Mesothelial cell of epicardium (in vitro differentiated cells): ENCODE results near the gene DPP4. TPM values are rescaled to one million over a fixed set of nuclear protein-coding genes. Genes with fewer than 3 reads are reported as not detected.
A peak's percentile ranks its signal among the peaks of the same experiment; 100 is the strongest.

Experiments
- DNase-seq, 2 experiments: peaks; one replicate each; pipeline ENCODE4 v3.0.0; 2021; ENCODE audit warnings: low spot score in 2 of 2; ENCODE audit not compliant: unreplicated experiment in 2 of 2
- H3K27ac Mint-ChIP-seq: 2 replicates; pipeline ENCODE4 v1.8.0; 2021; ENCODE audit warnings: mixed read lengths
- H3K27me3 Mint-ChIP-seq: 2 replicates; pipeline ENCODE4 v1.8.0; 2021; ENCODE audit warnings: low read depth, mixed read lengths
- H3K36me3 Mint-ChIP-seq: 2 replicates; pipeline ENCODE4 v1.8.0; 2021; ENCODE audit warnings: mixed read lengths
- H3K4me1 Mint-ChIP-seq: 2 replicates; pipeline ENCODE4 v1.8.0; 2021; ENCODE audit warnings: mixed read lengths
- H3K4me3 Mint-ChIP-seq: 2 replicates; pipeline ENCODE4 v1.8.0; 2021; ENCODE audit warnings: mild to moderate bottlenecking, moderate library complexity, mixed read lengths
- H3K9me3 Mint-ChIP-seq: 2 replicates; pipeline ENCODE4 v1.8.0; 2021; ENCODE audit warnings: mixed read lengths
- CTCF ChIP-seq: fragments of 200-600 bp; sonication (generic); IDR thresholded peaks from one replicate; pipeline ENCODE4 v1.5.0; 2021; ENCODE audit warnings: antibody characterized with exemption; ENCODE audit not compliant: unreplicated experiment
- total RNA-seq: library from RNA; stranded (reverse); gene quantifications from 3 replicates; pipeline ENCODE4 v1.2.1, GENCODE V29; 2021

The DPP4 gene
- total RNA-seq, 1 donor from 2014 or later, result 8.2 TPM

- H3K27me3 Mint-ChIP-seq, result no peaks in the 10 kb centered on the region
- TF ChIP-seq CTCF, result no peak
- no peak overlapping the region for H3K4me3 Mint-ChIP-seq
- H3K4me1 Mint-ChIP-seq, result peaks cover 25% of the 10 kb centered on the region
- no peak for DNase-seq
- no peak overlapping the region for H3K27ac Mint-ChIP-seq
- no peaks in the 10 kb centered on the region for H3K36me3 Mint-ChIP-seq
- H3K9me3 Mint-ChIP-seq, result no peaks in the 10 kb centered on the region
Observed at GRCh38 chr2:162035981-162036380, 38.0 kb downstream of the DPP4 start.

- H3K9me3 Mint-ChIP-seq, result no peaks in the 10 kb centered on the region
Observed at GRCh38 chr2:162030363-162031190, 43.4 kb downstream of the DPP4 start.

GRCh38 chr2:162029287-162029901 lies 44.6 kb downstream of the DPP4 start:
- no peak overlapping the region for H3K4me3 Mint-ChIP-seq
- no peaks in the 10 kb centered on the region for H3K36me3 Mint-ChIP-seq
- no peak for DNase-seq
- H3K4me1 Mint-ChIP-seq, result peaks cover 32% of the 10 kb centered on the region
- H3K27ac Mint-ChIP-seq, result no peak overlapping the region
- TF ChIP-seq CTCF, result no peak
- no peaks in the 10 kb centered on the region for H3K9me3 Mint-ChIP-seq
- H3K27me3 Mint-ChIP-seq, result no peaks in the 10 kb centered on the region

More at GRCh38 chr2:162030363-162031190, 43.4 kb downstream of the DPP4 start:
- Mint-ChIP-seq H3K4me3 (no peak overlapping the region), H3K36me3 (no peaks in the 10 kb centered on the region), H3K4me1 (peaks cover 29% of the 10 kb centered on the region), H3K27me3 (no peaks in the 10 kb centered on the region), H3K27ac (peak overlapping the region; percentile 1)
- no peak for TF ChIP-seq CTCF
- no peak for DNase-seq

GRCh38 chr2:162028511-162028910 lies 45.5 kb downstream of the DPP4 start:
- H3K27me3 Mint-ChIP-seq, result no peaks in the 10 kb centered on the region
- H3K4me3 Mint-ChIP-seq, result no peak overlapping the region
- no peaks in the 10 kb centered on the region for H3K36me3 Mint-ChIP-seq
- H3K4me1 Mint-ChIP-seq, result peaks cover 32% of the 10 kb centered on the region
- no peaks in the 10 kb centered on the region for H3K9me3 Mint-ChIP-seq
- no peak for DNase-seq
- H3K27ac Mint-ChIP-seq, result no peak overlapping the region
- no peak for TF ChIP-seq CTCF

- H3K36me3 Mint-ChIP-seq, result no peaks in the 10 kb centered on the region
- peaks cover 32% of the 10 kb centered on the region for H3K4me1 Mint-ChIP-seq
- H3K4me3 Mint-ChIP-seq, result no peak overlapping the region
- no peaks in the 10 kb centered on the region for H3K9me3 Mint-ChIP-seq
- H3K27ac Mint-ChIP-seq, result peak overlapping the region; percentile 67
- no peak for DNase-seq
- H3K27me3 Mint-ChIP-seq, result no peaks in the 10 kb centered on the region
- TF ChIP-seq CTCF, result no peak
Observed at GRCh38 chr2:162025121-162025911, 48.7 kb downstream of the DPP4 start.
